LNCAP (cell line): ENCODE data around the gene SNX10.

Experiments
- TF ChIP-seq, protein P1 (sequence below): fragments of 450-650 bp; IDR thresholded peaks from 2 replicates; pipeline ENCODE4 v1.5.1; 2017; ENCODE audit warnings: mild to moderate bottlenecking

SNX10 gene

GRCh38 chr7:26291699-26292538, at the start of gene SNX10:
SNX10 (plus strand) TSS chr7:26291862; CDS start chr7:26346443, 54,581 bp downstream.
- TF ChIP-seq, protein P1, sequence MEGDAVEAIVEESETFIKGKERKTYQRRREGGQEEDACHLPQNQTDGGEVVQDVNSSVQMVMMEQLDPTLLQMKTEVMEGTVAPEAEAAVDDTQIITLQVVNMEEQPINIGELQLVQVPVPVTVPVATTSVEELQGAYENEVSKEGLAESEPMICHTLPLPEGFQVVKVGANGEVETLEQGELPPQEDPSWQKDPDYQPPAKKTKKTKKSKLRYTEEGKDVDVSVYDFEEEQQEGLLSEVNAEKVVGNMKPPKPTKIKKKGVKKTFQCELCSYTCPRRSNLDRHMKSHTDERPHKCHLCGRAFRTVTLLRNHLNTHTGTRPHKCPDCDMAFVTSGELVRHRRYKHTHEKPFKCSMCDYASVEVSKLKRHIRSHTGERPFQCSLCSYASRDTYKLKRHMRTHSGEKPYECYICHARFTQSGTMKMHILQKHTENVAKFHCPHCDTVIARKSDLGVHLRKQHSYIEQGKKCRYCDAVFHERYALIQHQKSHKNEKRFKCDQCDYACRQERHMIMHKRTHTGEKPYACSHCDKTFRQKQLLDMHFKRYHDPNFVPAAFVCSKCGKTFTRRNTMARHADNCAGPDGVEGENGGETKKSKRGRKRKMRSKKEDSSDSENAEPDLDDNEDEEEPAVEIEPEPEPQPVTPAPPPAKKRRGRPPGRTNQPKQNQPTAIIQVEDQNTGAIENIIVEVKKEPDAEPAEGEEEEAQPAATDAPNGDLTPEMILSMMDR: peak; percentile 57; the same call in 1 of the 2 replicates

GRCh38 chr7:26245150-26245549, 46.5 kb upstream of the SNX10 start:
- TF ChIP-seq, protein P1: no peak

DNA sequence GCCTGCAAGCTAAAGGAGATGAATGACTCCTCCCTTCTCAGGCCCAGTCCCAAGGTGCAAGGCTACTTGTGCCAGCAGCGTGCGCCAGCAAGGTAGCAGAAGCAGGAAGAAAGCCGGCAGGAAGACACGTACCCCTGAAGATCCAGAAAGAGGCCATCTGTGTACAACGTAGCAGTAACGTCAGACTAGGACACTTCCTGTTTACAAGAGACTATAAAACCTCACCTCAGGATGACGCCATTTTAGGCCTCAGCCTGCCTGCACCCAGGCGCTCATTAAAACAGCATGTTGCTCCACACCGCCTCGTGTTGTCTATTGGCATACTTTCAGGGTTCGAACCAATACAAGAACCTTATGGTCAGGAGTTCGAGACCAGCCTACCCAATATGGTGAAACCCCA, 41.4 kb upstream of the SNX10 start:
- TF ChIP-seq, protein P1: no peak

GRCh38 chr7:26265065-26265464, 26.6 kb upstream of the SNX10 start:
- TF ChIP-seq, protein P1: no peak

- TF ChIP-seq, protein P1: no peak
Observed at GRCh38 chr7:26265499-26266075, 26.1 kb upstream of the SNX10 start.

DNA sequence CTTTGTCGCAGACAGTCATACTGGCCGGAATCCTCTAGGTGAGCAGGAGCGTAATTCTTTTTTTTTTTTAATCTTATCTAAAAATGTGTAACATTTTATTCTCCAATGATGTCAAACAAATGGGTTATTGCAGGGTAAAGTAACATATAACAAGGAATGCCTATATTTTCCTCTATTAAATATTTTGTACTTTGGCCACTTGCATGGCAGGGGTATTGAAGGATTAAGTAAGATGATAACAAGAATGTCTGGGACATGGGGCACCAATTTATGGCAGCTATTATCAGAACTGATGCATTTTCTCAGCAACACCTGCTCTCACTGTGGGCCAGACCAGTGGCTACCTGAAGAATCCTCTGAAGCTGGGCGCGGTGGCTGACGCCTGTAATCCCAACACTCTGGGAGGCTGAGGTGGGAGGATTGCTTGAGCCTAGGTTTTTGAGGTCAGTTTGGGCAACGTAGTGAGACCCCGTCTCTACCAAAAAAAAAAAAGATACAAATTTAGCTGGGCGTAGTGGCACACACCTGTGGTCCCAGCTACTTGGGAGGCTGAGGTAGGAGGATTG, 24.0 kb upstream of the SNX10 start:
- TF ChIP-seq, protein P1: no peak

DNA sequence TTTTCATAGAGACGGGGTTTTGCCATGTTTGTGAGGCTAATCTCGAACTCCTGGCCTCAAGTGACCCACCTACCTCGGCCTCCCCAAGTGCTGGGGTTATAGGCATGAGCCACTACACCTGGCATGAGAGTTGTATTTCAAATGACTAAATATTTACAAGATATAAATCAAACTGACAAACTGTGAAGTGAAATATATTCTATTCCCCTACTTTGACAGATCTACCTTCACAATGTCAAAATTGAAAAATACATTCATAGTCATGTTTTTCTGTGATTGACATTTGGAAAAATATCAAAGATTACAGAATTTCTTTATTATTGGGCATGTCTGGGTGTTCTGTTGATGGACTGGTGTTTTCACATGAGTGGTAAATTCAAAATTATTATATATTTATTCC, 16.4 kb upstream of the SNX10 start:
- TF ChIP-seq, protein P1: no peak
